SU-DHL-6 (cell line): Measurements from ENCODE around the gene ODAM.

Experiments used
- CTCF ChIP-seq: fragments of 200-600 bp; sonication (generic); IDR thresholded peaks from one replicate; pipeline ENCODE4 v1.5.1; 2017; ENCODE audit warnings: antibody characterized with exemption, mild to moderate bottlenecking, low read length, moderate library complexity; ENCODE audit not compliant: insufficient read depth, poor library complexity, severe bottlenecking
- EZH2phosphoT487 ChIP-seq: fragments of 200-600 bp; sonication (generic), shearing (Covaris generic); conservative IDR thresholded peaks from 2 replicates; pipeline ENCODE4 v1.6.1; 2018; ENCODE audit warnings: mild to moderate bottlenecking, antibody characterized with exemption, low read length, moderate library complexity, mixed read lengths

- no peak for TF ChIP-seq CTCF
- no peak for TF ChIP-seq EZH2phosphoT487
These were observed 1.3 kb downstream of the ODAM start for GRCh38 chr4:70196857-70197256.
